ENCODE results near the gene SMIM31.

The SMIM31 gene

GRCh38 chr4:164772076-164772475 lies 18.1 kb downstream of the SMIM31 start:
- DNase-seq (ENCODE audit: low spot score), result no peak
- POLR2A ChIA-PET (ENCODE audit: low non-redundant PET), result no interaction called here
- CTCF ChIA-PET, result no interaction called here
- H3K27ac ChIP-seq, result no peak overlapping the region
- TF ChIP-seq CTCF (conservative IDR thresholded peaks at IDR 0.05; ENCODE audit: low read depth), result no peak

GRCh38 chr4:164779080-164779479 lies 25.1 kb downstream of the SMIM31 start:
- ChIA-PET POLR2A (ENCODE audit: low non-redundant PET) (no interaction called here), CTCF (no interaction called here)
- no peak for TF ChIP-seq CTCF (conservative IDR thresholded peaks at IDR 0.05; ENCODE audit: low read depth)
- no peak overlapping the region for H3K27ac ChIP-seq
- no peak for DNase-seq (ENCODE audit: low spot score)

- POLR2A ChIA-PET (ENCODE audit: low non-redundant PET), result no interaction called here
- DNase-seq (ENCODE audit: low spot score), result peak; percentile 31
- CTCF ChIA-PET, result interaction anchor here (0.6 kb wide), 1 partner anchor 9 kb away, joined by 3 read pairs; no protein-coding TSS in a partner anchor
- TF ChIP-seq CTCF (conservative IDR thresholded peaks at IDR 0.05; ENCODE audit: low read depth), result peak; percentile 86
- no peak overlapping the region for H3K27ac ChIP-seq
These were observed 25.9 kb downstream of the SMIM31 start for GRCh38 chr4:164779811-164780216.

- no peak for DNase-seq (ENCODE audit: low spot score)
- H3K27ac ChIP-seq, result no peak overlapping the region
- POLR2A ChIA-PET (ENCODE audit: low non-redundant PET), result no interaction called here
- TF ChIP-seq CTCF (conservative IDR thresholded peaks at IDR 0.05; ENCODE audit: low read depth), result no peak
- CTCF ChIA-PET, result interaction anchor here (0.7 kb wide), 1 partner anchor 307 kb away, joined by 3 read pairs; no protein-coding TSS in a partner anchor
These were observed 26.9 kb downstream of the SMIM31 start for GRCh38 chr4:164780839-164781238.

- ChIA-PET CTCF (interaction anchor here (0.6 kb wide), 2 partner anchors 314 to 1021 kb away, joined by 3 read pairs; no protein-coding TSS in a partner anchor), POLR2A (ENCODE audit: low non-redundant PET) (no interaction called here)
- no peak overlapping the region for H3K27ac ChIP-seq
- DNase-seq (ENCODE audit: low spot score), result no peak
- TF ChIP-seq CTCF (conservative IDR thresholded peaks at IDR 0.05; ENCODE audit: low read depth), result no peak
These were observed 30.0 kb downstream of the SMIM31 start for GRCh38 chr4:164783976-164784375.

GRCh38 chr4:164789047-164789446 lies 35.1 kb downstream of the SMIM31 start:
- TF ChIP-seq CTCF (conservative IDR thresholded peaks at IDR 0.05; ENCODE audit: low read depth), result no peak
- H3K27ac ChIP-seq, result no peak overlapping the region
- CTCF ChIA-PET, result no interaction called here
- POLR2A ChIA-PET (ENCODE audit: low non-redundant PET), result no interaction called here
- no peak for DNase-seq (ENCODE audit: low spot score)

GRCh38 chr4:164790249-164790648 lies 36.3 kb downstream of the SMIM31 start:
- TF ChIP-seq CTCF (conservative IDR thresholded peaks at IDR 0.05; ENCODE audit: low read depth), result no peak
- DNase-seq (ENCODE audit: low spot score), result no peak
- CTCF ChIA-PET, result no interaction called here
- POLR2A ChIA-PET (ENCODE audit: low non-redundant PET), result no interaction called here
- H3K27ac ChIP-seq, result no peak overlapping the region

All from RWPE1 (cell line).